HepG2 (cell line): ENCODE results near the gene TMEM98. TPM values are rescaled to one million over a fixed set of nuclear protein-coding genes. Genes with fewer than 3 reads are reported as not detected.

Experiments
- ARID5B ChIP-seq: IDR thresholded peaks from 2 replicates; pipeline ENCODE4 v1.4.0; 2020; ENCODE audit warnings: mild to moderate bottlenecking, missing genetic modification reagents
- ATF4 ChIP-seq, 2 experiments: fragments of 450-650 bp in 1 of 2; sonication (generic) in 1 of 2; formaldehyde crosslinking; IDR thresholded peaks; 2 replicates each; pipeline versions ENCODE4 v1.5.0 to v1.8.0; 2020 to 2022; ENCODE audit warnings: mild to moderate bottlenecking in 1 of 2, missing genetic modification reagents in 1 of 2
- FOXA3 ChIP-seq: IDR thresholded peaks from 2 replicates; pipeline ENCODE4 v1.6.1; 2016; ENCODE audit warnings: missing genetic modification reagents, missing compliant biosample characterization
- GABPB1 ChIP-seq: IDR thresholded peaks from 2 replicates; pipeline ENCODE4 v1.6.1; 2016; ENCODE audit warnings: mild to moderate bottlenecking, missing genetic modification reagents, moderate library complexity, missing compliant biosample characterization
- GATAD2A ChIP-seq: IDR thresholded peaks from 2 replicates; pipeline ENCODE4 v1.6.1; 2016
- HDAC2 ChIP-seq: sonication (generic); formaldehyde crosslinking; IDR thresholded peaks from 2 replicates; pipeline ENCODE4 v1.4.0; 2020; ENCODE audit warnings: missing genetic modification reagents
- HMGXB3 ChIP-seq: sonication (generic); formaldehyde crosslinking; IDR thresholded peaks from 2 replicates; pipeline ENCODE4 v1.4.0; 2020; ENCODE audit warnings: missing genetic modification reagents, borderline replicate concordance
- ISX ChIP-seq: sonication (generic); formaldehyde crosslinking; conservative IDR thresholded peaks from 2 replicates; pipeline ENCODE4 v1.5.0; 2020; ENCODE audit warnings: missing genetic modification reagents
- MAFK ChIP-seq, 2 experiments: IDR thresholded peaks in 1 of 2; conservative IDR thresholded peaks in 1 of 2; 2 replicates each; pipeline ENCODE4 v1.6.1; 2011; ENCODE audit warnings: improper control_type of control experiment in 2 of 2, low read length in 2 of 2
- MIXL1 ChIP-seq: IDR thresholded peaks from 2 replicates; pipeline ENCODE4 v1.6.1; 2016
- SALL1 ChIP-seq: sonication (generic); formaldehyde crosslinking; IDR thresholded peaks from 2 replicates; pipeline ENCODE4 v1.8.0; 2022; ENCODE audit warnings: mild to moderate bottlenecking, missing genetic modification reagents
- STAG1 ChIP-seq: sonication (generic); formaldehyde crosslinking; IDR thresholded peaks from 2 replicates; pipeline ENCODE4 v1.4.0; 2020; ENCODE audit warnings: missing genetic modification reagents
- THAP11 ChIP-seq: IDR thresholded peaks from 2 replicates; pipeline ENCODE4 v1.6.1; 2016; ENCODE audit warnings: missing biosample characterization, missing genetic modification reagents
- ZBTB14 ChIP-seq: sonication (generic); formaldehyde crosslinking; IDR thresholded peaks from 2 replicates; pipeline ENCODE4 v1.4.0; 2020; ENCODE audit warnings: missing genetic modification reagents
- ZBTB43 ChIP-seq: sonication (generic); formaldehyde crosslinking; conservative IDR thresholded peaks from 2 replicates; pipeline ENCODE4 v1.4.0; 2020; ENCODE audit warnings: missing genetic modification reagents
- ZMYM4 ChIP-seq: sonication (generic); formaldehyde crosslinking; IDR thresholded peaks from 2 replicates; pipeline ENCODE4 v1.8.1; 2023; ENCODE audit warnings: mild to moderate bottlenecking, missing genetic modification reagents
- ZNF567 ChIP-seq: sonication (generic); formaldehyde crosslinking; IDR thresholded peaks from 2 replicates; pipeline ENCODE4 v1.8.1; 2023; ENCODE audit warnings: mild to moderate bottlenecking, missing genetic modification reagents, borderline replicate concordance
- ZNF788 ChIP-seq: sonication (generic); formaldehyde crosslinking; IDR thresholded peaks from 2 replicates; pipeline ENCODE4 v1.5.0; 2020; ENCODE audit warnings: mild to moderate bottlenecking, missing genetic modification reagents, borderline replicate concordance
- polyA plus RNA-seq, 8 experiments: library from polyadenylated mRNA; depleted of rRNA in 3 of 8; stranded (reverse) in 7 of 8; unstranded in 1 of 8; fragments of >200 nt; fragmentation: Illumina TruSeq in 4 of 8; extraction: Trizol in 4 of 8; gene quantifications; 2 replicates each; pipeline versions ENCODE4 v1.2.1 to v1.2.3, GENCODE V29; 2011 to 2016; ENCODE audit warnings: low read depth in 4 of 8, missing spikeins in 1 of 8, mixed read lengths in 1 of 8; ENCODE audit not compliant: insufficient read depth in 1 of 8
- total RNA-seq, 5 experiments: library from RNA; depleted of rRNA; stranded (reverse); fragments of >200 nt; fragmentation: Illumina TruSeq; extraction: Trizol; gene quantifications; 2 replicates each; pipeline ENCODE4 v1.2.3, GENCODE V29; 2016; ENCODE audit warnings: low read depth in 1 of 5

The TMEM98 gene
- total and polyA plus RNA-seq, 2 of the 13 experiments (the other 11 are each of a cell fraction or from before 2014, with no cell fraction given), result 103 to 175 TPM

- 0 out of 2 replicates have a peak, but pooled peaks have one; percentile 25 for TF ChIP-seq ZBTB43
- 0 out of 2 replicates have a peak, but pooled peaks have one; percentile 11 for TF ChIP-seq THAP11
- peak; percentile 32; the same call in 1 of the 2 replicates for TF ChIP-seq ZBTB14 (CRISPR knock-in tag)
- no peak for TF ChIP-seq ZNF567 (CRISPR knock-in tag)
- peak; percentile 37; the same call in 1 of the 2 replicates for TF ChIP-seq GABPB1
- TF ChIP-seq ARID5B (CRISPR knock-in tag), result 0 out of 2 replicates have a peak, but pooled peaks have one; percentile 29
- TF ChIP-seq MIXL1 (CRISPR knock-in tag), result 0 out of 2 replicates have a peak, but pooled peaks have one; percentile 42
- TF ChIP-seq ZNF788, result 0 out of 2 replicates have a peak, but pooled peaks have one; percentile 12
- peak; percentile 82 for TF ChIP-seq STAG1 (CRISPR knock-in tag)
- no peak for TF ChIP-seq ISX
- TF ChIP-seq HDAC2 (CRISPR knock-in tag), result peak; percentile 27; the same call in 1 of the 2 replicates
- TF ChIP-seq MAFK (conservative IDR thresholded peaks at IDR 0.05 in 1 of 2, IDR thresholded peaks at IDR 0.05 in 1 of 2; ENCODE audit: low read length in 2 of 2), result peak; percentile 45 to 69; a peak in 3 of 4 replicates
- TF ChIP-seq ATF4 (CRISPR knock-in tag; IDR thresholded peaks at IDR 0.05), result no peak
- TF ChIP-seq ZMYM4 (CRISPR knock-in tag), result peak; percentile 22; the same call in 1 of the 2 replicates
- TF ChIP-seq HMGXB3 (CRISPR knock-in tag), result peak; percentile 24; the same call in 1 of the 2 replicates
- TF ChIP-seq SALL1 (CRISPR knock-in tag), result peak; percentile 22; the same call in 1 of the 2 replicates
- peak; percentile 56; the same call in 1 of the 2 replicates for TF ChIP-seq GATAD2A (CRISPR knock-in tag)
- TF ChIP-seq FOXA3 (CRISPR knock-in tag), result no peak
Measured at GRCh38 chr17:32909787-32910369, 18.1 kb upstream of the TMEM98 start (continued).
